H9 (cell line): ENCODE measurements around the gene MGP. TPM values are rescaled to one million over a fixed set of nuclear protein-coding genes. Genes with fewer than 3 reads are reported as not detected.

Experiments used
- DNase-seq: peaks from one replicate; pipeline ENCODE4 v3.0.0-alpha.2; 2017
- H2AFZ ChIP-seq: one replicate; pipeline ENCODE4 v1.6.1; 2013; ENCODE audit warnings: mild to moderate bottlenecking, low read length, control low read depth, moderate library complexity
- H2AK5ac ChIP-seq: 2 replicates; pipeline ENCODE4 v1.6.1; 2013; ENCODE audit warnings: low read length, control low read depth, mixed read lengths; ENCODE audit not compliant: insufficient read length
- H2BK120ac ChIP-seq: one replicate; pipeline ENCODE4 v1.6.1; 2013; ENCODE audit warnings: low read depth, mild to moderate bottlenecking, low read length, control low read depth, inconsistent platforms; ENCODE audit not compliant: poor library complexity, severe bottlenecking
- H2BK12ac ChIP-seq: 2 replicates; pipeline ENCODE4 v1.6.1; 2013; ENCODE audit warnings: low read length, control low read depth, mixed read lengths, low read depth; ENCODE audit not compliant: insufficient read length
- H2BK15ac ChIP-seq: 2 replicates; pipeline ENCODE4 v1.6.1; 2013; ENCODE audit warnings: low read depth, low read length, control low read depth
- H2BK20ac ChIP-seq: one replicate; pipeline ENCODE4 v1.6.1; 2013; ENCODE audit warnings: low read depth, mild to moderate bottlenecking, low read length, control low read depth, inconsistent platforms; ENCODE audit not compliant: poor library complexity, severe bottlenecking
- H2BK5ac ChIP-seq: 2 replicates; pipeline ENCODE4 v1.6.1; 2013; ENCODE audit warnings: low read length, control low read depth, mixed read lengths; ENCODE audit not compliant: insufficient read length
- H3K14ac ChIP-seq: 2 replicates; pipeline ENCODE4 v1.6.1; 2013; ENCODE audit warnings: low read length, control low read depth; ENCODE audit not compliant: insufficient read depth
- H3K18ac ChIP-seq: 2 replicates; pipeline ENCODE4 v1.6.1; 2013; ENCODE audit warnings: low read depth, mild to moderate bottlenecking, mixed read lengths, low read length, control low read depth; ENCODE audit not compliant: insufficient read length
- H3K23ac ChIP-seq: 2 replicates; pipeline ENCODE4 v1.6.1; 2013; ENCODE audit warnings: low read length, control low read depth, mixed read lengths, low read depth; ENCODE audit not compliant: insufficient read length
- H3K23me2 ChIP-seq: 2 replicates; pipeline ENCODE4 v1.6.1; 2013; ENCODE audit warnings: low read depth, mild to moderate bottlenecking, mixed read lengths, low read length, control low read depth; ENCODE audit not compliant: insufficient read length, poor library complexity, severe bottlenecking
- H3K27ac ChIP-seq: 2 replicates; pipeline ENCODE4 v1.5.1; 2013; ENCODE audit warnings: low read length, control low read depth, mixed read lengths, low read depth; ENCODE audit not compliant: insufficient read length
- H3K27me3 ChIP-seq: 2 replicates; pipeline ENCODE4 v1.6.1; 2013; ENCODE audit warnings: low read length, control low read depth, inconsistent platforms; ENCODE audit not compliant: insufficient read depth
- H3K4ac ChIP-seq: 2 replicates; pipeline ENCODE4 v1.6.1; 2013; ENCODE audit warnings: low read depth, mild to moderate bottlenecking, control low read depth, inconsistent platforms, low read length, moderate library complexity
- H3K4me1 ChIP-seq: 2 replicates; pipeline ENCODE4 v1.6.1; 2013; ENCODE audit warnings: low read length, control low read depth, inconsistent platforms; ENCODE audit not compliant: insufficient read depth
- H3K4me2 ChIP-seq: 2 replicates; pipeline ENCODE4 v1.6.1; 2013; ENCODE audit warnings: low read length, control low read depth, mixed read lengths; ENCODE audit not compliant: insufficient read length, insufficient read depth
- H3K56ac ChIP-seq: 2 replicates; pipeline ENCODE4 v1.6.1; 2013; ENCODE audit warnings: low read depth, mild to moderate bottlenecking, mixed read lengths, low read length, control low read depth; ENCODE audit not compliant: insufficient read length
- H3K79me1 ChIP-seq: 2 replicates; pipeline ENCODE4 v1.6.1; 2013; ENCODE audit warnings: low read depth, mild to moderate bottlenecking, moderate library complexity, low read length, control low read depth, inconsistent platforms; ENCODE audit not compliant: insufficient read depth, poor library complexity, severe bottlenecking
- H3K79me2 ChIP-seq: 2 replicates; pipeline ENCODE4 v1.6.1; 2013; ENCODE audit warnings: low read length, control low read depth, inconsistent platforms; ENCODE audit not compliant: insufficient read depth
- H3K9ac ChIP-seq: 2 replicates; pipeline ENCODE4 v1.6.1; 2013; ENCODE audit warnings: low read length, control low read depth, mixed read lengths; ENCODE audit not compliant: insufficient read length; ENCODE audit errors: extremely low read depth
- H3K9me3 ChIP-seq: one replicate; pipeline ENCODE4 v1.6.1; 2013; ENCODE audit warnings: low read depth, low read length, inconsistent platforms; ENCODE audit not compliant: control insufficient read depth
- H3T11ph ChIP-seq: one replicate; pipeline ENCODE4 v1.6.1; 2013; ENCODE audit warnings: mild to moderate bottlenecking, low read length, control low read depth, inconsistent platforms
- H4K20me1 ChIP-seq: one replicate; pipeline ENCODE4 v1.6.1; 2013; ENCODE audit not compliant: control insufficient read depth, insufficient read length, insufficient read depth
- H4K5ac ChIP-seq: 2 replicates; pipeline ENCODE4 v1.6.1; 2013; ENCODE audit warnings: low read depth, mild to moderate bottlenecking, mixed read lengths, low read length, control low read depth; ENCODE audit not compliant: insufficient read length
- H4K8ac ChIP-seq: replicated peaks from 2 replicates; pipeline ENCODE4 v1.6.1; 2013; ENCODE audit warnings: low read length, control low read depth, mixed read lengths, low read depth; ENCODE audit not compliant: insufficient read length
- H4K91ac ChIP-seq: 2 replicates; pipeline ENCODE4 v1.6.1; 2013; ENCODE audit warnings: low read depth, mild to moderate bottlenecking, moderate library complexity, mixed read lengths, low read length, control low read depth; ENCODE audit not compliant: insufficient read length
- H3K27ac Mint-ChIP-seq, 3 experiments: 2 replicates in 2 of 3; 3 replicates in 1 of 3; pipeline ENCODE4 v1.8.0; 2020 to 2021; ENCODE audit warnings: mixed read lengths in 3 of 3, mild to moderate bottlenecking in 1 of 3, moderate library complexity in 1 of 3
- H3K27me3 Mint-ChIP-seq: 2 replicates; pipeline ENCODE4 v1.8.0; 2021; ENCODE audit warnings: low read depth, mild to moderate bottlenecking, moderate library complexity, mixed read lengths
- H3K36me3 Mint-ChIP-seq, 3 experiments: 2 replicates in 2 of 3; 3 replicates in 1 of 3; pipeline ENCODE4 v1.8.0; 2020 to 2021; ENCODE audit warnings: low read depth in 3 of 3, mixed read lengths in 3 of 3; ENCODE audit not compliant: insufficient read depth in 1 of 3
- H3K4me1 Mint-ChIP-seq, 2 experiments: 2 replicates each; pipeline ENCODE4 v1.8.0; 2020; ENCODE audit warnings: mixed read lengths in 2 of 2
- H3K4me3 Mint-ChIP-seq, 2 experiments: 2 replicates in 1 of 2; 3 replicates in 1 of 2; pipeline ENCODE4 v1.8.0; 2020 to 2021; ENCODE audit warnings: mild to moderate bottlenecking in 2 of 2, mixed read lengths in 2 of 2, moderate library complexity in 1 of 2
- H3K9me3 Mint-ChIP-seq, 2 experiments: 2 replicates in 1 of 2; 3 replicates in 1 of 2; pipeline ENCODE4 v1.8.0; 2020; ENCODE audit warnings: mild to moderate bottlenecking in 2 of 2, mixed read lengths in 2 of 2, moderate library complexity in 1 of 2
- WGBS: extraction: QIAGEN DNeasy Blood & Tissue Kit; methylation state at CpG from one replicate; pipeline ENCODE4 v1.1.7; 2013; ENCODE audit warnings: missing lambda C conversion rate, low lambda C conversion rate, mixed read lengths; ENCODE audit not compliant: insufficient read length; ENCODE audit errors: extremely low coverage; 5-methylcytosine and 5-hydroxymethylcytosine counted together
- total RNA-seq: library from RNA; stranded (reverse); gene quantifications from 2 replicates; pipeline ENCODE4 v1.2.1, GENCODE V29; 2021
- TF ChIP-seq, protein P1 (sequence below): fragments of 200-600 bp; sonication (generic); conservative IDR thresholded peaks from 3 replicates; pipeline ENCODE4 v1.8.0; 2021; ENCODE audit warnings: antibody characterized with exemption, mild to moderate bottlenecking

Gene MGP
- total RNA-seq, 1 experiment from 2014 or later, result not detected

DNA sequence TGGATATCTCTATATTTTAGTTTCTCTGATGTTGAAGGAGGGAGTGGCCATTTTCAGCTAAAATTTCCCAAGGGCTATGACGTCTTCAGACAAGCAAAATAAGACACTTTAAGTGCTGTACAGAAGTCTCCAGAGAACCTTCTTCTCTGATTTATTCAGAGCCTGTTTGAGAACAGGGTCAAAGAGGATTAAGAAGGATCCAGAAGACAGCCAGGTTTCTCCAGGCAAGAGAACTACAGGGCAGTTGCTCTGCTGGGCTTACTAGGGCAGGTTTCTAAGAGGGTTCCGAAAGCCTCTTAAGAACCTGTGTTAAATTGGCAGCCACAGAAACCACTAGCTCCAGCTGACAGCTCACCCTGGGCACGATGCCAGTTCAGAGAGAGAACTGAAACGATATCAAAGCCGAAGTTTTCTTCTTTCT, 1.2 kb downstream of the MGP start:
- Mint-ChIP-seq H3K4me3 (no peak overlapping the region), H3K27me3 (no peaks in the 10 kb centered on the region; the same call in 1 of the 2 replicates), H3K4me1 (peaks cover 3 to 4% of the 10 kb centered on the region in 2 experiments; a peak in 2 of 4 replicates), H3K9me3 (no peaks in the 10 kb centered on the region), H3K36me3 (no peaks in the 10 kb centered on the region), H3K27ac (no peak overlapping the region; a peak in 1 of 7 replicates)
- Histone ChIP-seq H3K4me1 (no peaks in the 10 kb centered on the region), H3K27me3 (no peaks in the 10 kb centered on the region), H3K4ac (no peak overlapping the region), H4K91ac (no peak overlapping the region), H2BK20ac (no peak overlapping the region), H2BK15ac (no peak overlapping the region), H3K14ac (no peak overlapping the region), H3K9me3 (no peaks in the 10 kb centered on the region), H3K79me1 (no peaks in the 10 kb centered on the region), H3K56ac (no peak overlapping the region), H3T11ph (no peak overlapping the region), H2AK5ac (no peak overlapping the region), H3K18ac (no peak overlapping the region), H3K23me2 (no peaks in the 10 kb centered on the region), H3K79me2 (no peaks in the 10 kb centered on the region), H3K9ac (no peak overlapping the region), H4K8ac (no peak overlapping the region), H3K4me2 (no peak overlapping the region), H4K20me1 (no peaks in the 10 kb centered on the region), H4K5ac (no peak overlapping the region), H2BK120ac (no peak overlapping the region), H2BK5ac (no peak overlapping the region), H3K23ac (no peak overlapping the region), H2BK12ac (no peak overlapping the region), H3K27ac (no peak overlapping the region), H2AFZ (no peak overlapping the region)
- WGBS, result no CpG with 5 or more reads among the region's 5 CpGs
- no peak for DNase-seq
- TF ChIP-seq, protein P1, sequence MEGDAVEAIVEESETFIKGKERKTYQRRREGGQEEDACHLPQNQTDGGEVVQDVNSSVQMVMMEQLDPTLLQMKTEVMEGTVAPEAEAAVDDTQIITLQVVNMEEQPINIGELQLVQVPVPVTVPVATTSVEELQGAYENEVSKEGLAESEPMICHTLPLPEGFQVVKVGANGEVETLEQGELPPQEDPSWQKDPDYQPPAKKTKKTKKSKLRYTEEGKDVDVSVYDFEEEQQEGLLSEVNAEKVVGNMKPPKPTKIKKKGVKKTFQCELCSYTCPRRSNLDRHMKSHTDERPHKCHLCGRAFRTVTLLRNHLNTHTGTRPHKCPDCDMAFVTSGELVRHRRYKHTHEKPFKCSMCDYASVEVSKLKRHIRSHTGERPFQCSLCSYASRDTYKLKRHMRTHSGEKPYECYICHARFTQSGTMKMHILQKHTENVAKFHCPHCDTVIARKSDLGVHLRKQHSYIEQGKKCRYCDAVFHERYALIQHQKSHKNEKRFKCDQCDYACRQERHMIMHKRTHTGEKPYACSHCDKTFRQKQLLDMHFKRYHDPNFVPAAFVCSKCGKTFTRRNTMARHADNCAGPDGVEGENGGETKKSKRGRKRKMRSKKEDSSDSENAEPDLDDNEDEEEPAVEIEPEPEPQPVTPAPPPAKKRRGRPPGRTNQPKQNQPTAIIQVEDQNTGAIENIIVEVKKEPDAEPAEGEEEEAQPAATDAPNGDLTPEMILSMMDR, result no peak
